Stomach (tissue), 4 donors: ENCODE data around the gene CEP85L.

Experiments used
- EP300 ChIP-seq: sonication (generic); formaldehyde crosslinking; IDR thresholded peaks from one replicate; pipeline ENCODE4 v1.6.1; 2017; ENCODE audit warnings: antibody characterized with exemption
- POLR2A ChIP-seq, 4 donors: fragments of 450-650 bp; IDR thresholded peaks; one replicate each; pipeline ENCODE4 v1.6.1; 2016; ENCODE audit warnings: antibody characterized with exemption in 4 of 4, control low read depth in 2 of 4, mild to moderate bottlenecking in 1 of 4, moderate library complexity in 1 of 4
- POLR2AphosphoS5 ChIP-seq, 3 donors: sonication (generic); formaldehyde crosslinking; IDR thresholded peaks; one replicate each; pipeline ENCODE4 v1.6.1; 2016; ENCODE audit warnings: antibody characterized with exemption in 3 of 3
- TF ChIP-seq, protein P1 (sequence below), 7 experiments: fragments of 450-650 bp in 4 of 7; fragments of 200-600 bp in 3 of 7; sonication (generic) in 3 of 7; IDR thresholded peaks; one replicate each; pipeline ENCODE4 v1.5.1; 2016 to 2019; ENCODE audit warnings: antibody characterized with exemption in 7 of 7, control low read depth in 2 of 7, mild to moderate bottlenecking in 1 of 7

- TF ChIP-seq, protein P1, sequence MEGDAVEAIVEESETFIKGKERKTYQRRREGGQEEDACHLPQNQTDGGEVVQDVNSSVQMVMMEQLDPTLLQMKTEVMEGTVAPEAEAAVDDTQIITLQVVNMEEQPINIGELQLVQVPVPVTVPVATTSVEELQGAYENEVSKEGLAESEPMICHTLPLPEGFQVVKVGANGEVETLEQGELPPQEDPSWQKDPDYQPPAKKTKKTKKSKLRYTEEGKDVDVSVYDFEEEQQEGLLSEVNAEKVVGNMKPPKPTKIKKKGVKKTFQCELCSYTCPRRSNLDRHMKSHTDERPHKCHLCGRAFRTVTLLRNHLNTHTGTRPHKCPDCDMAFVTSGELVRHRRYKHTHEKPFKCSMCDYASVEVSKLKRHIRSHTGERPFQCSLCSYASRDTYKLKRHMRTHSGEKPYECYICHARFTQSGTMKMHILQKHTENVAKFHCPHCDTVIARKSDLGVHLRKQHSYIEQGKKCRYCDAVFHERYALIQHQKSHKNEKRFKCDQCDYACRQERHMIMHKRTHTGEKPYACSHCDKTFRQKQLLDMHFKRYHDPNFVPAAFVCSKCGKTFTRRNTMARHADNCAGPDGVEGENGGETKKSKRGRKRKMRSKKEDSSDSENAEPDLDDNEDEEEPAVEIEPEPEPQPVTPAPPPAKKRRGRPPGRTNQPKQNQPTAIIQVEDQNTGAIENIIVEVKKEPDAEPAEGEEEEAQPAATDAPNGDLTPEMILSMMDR (IDR thresholded peaks at IDR 0.05) = no peak
- no peak for TF ChIP-seq POLR2AphosphoS5 (IDR thresholded peaks at IDR 0.05)
- TF ChIP-seq POLR2A (IDR thresholded peaks at IDR 0.05) = no peak
- TF ChIP-seq EP300 = no peak
Observed at GRCh38 chr6:118645395-118645794, 6.0 kb downstream of the CEP85L start.
